T-helper 9 cell (primary cell): ENCODE data around the gene SYF2.
"Not testable (repeated sequence)": the region's sequence is repeated elsewhere in the genome, so short reads cannot be mapped to it uniquely, and the experiment has no call there.

Source experiments
- DNase-seq: peaks from one replicate; pipeline ENCODE4 v3.0.0-alpha.2; 2020

The SYF2 gene

DNA sequence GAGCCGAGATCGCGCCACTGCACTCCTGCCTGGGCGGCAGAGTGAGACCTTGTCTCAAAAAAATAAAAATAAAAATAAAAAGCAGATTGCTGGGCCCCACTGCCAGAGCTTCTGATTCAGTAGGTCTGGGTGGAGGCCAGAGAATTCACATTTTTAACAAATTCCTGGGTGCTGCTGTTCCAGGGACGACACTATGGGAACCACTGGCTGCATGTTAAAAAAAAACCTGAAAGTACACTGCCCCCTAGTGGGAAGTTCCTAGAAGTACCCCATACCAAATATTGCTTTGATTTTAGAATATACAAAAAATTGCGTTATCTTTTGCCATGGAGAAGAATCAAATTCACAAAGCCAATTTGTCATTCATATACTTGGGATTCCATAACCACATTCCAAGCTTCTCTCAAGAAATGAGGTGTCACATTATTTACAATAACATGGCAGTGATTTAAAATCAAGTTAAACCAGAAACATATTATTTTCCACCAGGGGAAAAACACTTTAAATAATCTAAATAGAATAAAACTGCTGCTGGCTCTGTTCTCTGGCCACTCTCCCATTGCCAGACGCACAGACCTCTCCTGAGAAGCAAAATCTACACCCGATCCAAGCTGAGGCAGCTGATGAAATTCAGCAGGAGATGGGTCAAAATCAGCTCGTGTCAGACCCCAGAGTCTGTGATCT lies 27.4 kb downstream of the SYF2 start:
- no peak for DNase-seq

DNA sequence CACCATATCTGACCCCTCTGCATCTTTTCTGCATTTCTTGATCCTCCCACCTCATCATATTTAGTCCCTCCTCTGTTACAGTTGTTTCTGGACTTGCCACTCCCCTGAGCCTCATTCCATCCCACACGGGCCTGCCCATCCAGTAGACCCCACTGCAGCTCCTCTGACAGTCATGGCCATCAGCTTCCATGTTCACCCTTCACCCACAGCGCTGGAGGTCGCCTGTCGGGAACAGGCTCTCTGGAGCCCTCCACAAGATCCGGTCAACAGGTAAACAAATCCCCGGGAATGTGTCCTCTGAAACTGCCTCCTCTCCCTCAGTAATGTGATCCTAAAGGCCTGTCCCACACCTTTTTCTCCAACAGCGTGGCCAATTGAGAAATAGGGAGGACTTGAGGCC lies 31.3 kb downstream of the SYF2 start:
- DNase-seq = no peak

DNA sequence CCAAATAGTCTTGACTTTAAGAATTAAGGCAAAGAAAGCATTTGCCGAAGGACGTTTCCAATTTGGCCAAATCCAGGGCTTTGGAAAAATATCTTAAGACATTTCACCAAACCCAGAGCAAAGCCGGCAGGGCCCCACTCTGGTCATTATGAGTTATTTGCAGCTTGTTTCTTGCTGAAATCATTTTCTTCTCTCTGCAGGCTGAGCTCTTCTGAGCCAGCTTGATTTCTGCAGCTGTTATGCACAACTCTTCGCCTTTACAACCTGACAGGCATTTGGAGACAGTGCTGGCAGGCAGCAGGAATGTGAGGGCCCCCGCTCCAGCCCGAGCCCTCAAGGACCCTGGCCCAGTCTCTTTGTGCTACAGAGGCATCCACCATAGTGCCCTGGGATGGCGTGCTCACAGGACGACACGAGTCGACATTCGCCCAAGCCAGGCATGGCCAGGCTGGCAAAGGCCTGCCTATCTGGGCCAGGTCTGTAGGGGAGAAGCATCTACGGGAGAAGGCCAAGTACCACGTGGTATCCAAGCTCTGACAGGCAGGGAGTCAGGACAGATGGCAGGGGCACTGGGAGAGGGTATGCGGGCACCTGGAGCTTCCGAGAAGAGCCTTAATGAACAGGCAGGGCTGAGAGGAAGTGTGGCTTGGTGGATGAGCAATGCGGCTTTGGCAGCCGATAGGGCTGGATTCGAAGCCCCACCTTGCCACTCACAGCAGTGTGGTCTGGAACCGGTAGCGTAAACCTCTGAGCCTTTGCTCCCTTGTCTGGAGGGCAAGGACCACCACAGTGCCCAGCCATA lies 32.3 kb downstream of the SYF2 start:
- no peak for DNase-seq

DNA sequence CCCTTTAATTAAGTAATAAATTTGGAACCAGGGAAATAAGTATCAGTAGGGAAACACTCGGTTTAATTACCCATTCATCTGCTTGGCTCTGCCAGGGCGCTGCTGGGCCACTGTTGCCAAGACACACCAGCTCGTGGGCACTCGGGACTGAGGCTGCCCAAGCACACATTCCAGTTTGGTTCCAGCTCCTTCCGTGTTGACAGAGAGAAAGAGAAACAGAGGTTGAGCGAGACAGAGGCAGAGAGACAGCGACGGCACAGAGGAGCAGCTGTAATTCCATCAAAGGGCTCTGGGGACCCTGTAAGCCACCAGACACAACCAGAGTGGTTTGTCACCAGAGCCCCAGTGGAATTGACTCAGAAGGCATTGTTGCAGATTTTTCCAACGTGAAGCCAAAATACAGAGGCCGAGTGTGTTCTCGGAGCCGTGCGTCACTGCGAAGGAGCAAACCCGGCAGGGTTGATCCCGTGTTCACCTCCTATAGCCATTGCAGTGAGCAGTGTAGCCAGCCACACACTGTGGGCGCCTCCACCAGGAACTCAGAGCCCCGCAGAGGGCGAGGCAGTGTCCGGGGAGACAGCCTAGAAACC lies 33.5 kb downstream of the SYF2 start:
- DNase-seq = no peak

DNA sequence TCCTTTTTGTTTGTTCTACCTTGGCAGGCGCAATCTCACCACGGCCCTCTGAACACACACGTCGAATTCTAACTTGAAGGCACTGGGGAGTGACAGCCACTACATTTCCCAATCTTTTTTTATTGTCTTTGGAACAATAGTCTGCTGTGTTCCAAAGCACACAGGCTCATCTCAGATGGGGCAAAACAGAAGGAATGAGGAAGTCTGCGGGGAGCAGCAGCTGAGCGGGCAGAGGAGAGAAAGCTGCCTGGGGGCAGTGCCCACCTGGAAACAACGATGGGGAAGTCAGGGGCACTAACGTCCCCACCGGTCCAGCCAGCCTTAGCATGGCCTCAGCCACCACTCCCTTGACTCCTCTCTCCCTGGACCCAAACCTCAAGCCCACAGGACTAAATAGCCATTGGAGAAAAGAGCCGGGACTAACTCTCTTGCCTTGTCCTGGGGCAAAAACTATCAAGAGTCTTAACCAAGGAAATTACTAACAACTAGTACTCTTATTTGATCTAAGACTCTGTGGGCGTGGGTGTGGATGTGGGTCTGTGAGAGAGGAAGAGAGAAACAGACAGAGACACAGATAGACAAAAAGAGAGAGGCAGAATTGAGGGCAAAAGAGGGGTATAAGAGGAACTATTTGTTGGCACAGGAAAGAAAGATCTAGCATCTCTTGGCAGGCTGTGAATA lies 34.2 kb downstream of the SYF2 start:
- DNase-seq = no peak

DNA sequence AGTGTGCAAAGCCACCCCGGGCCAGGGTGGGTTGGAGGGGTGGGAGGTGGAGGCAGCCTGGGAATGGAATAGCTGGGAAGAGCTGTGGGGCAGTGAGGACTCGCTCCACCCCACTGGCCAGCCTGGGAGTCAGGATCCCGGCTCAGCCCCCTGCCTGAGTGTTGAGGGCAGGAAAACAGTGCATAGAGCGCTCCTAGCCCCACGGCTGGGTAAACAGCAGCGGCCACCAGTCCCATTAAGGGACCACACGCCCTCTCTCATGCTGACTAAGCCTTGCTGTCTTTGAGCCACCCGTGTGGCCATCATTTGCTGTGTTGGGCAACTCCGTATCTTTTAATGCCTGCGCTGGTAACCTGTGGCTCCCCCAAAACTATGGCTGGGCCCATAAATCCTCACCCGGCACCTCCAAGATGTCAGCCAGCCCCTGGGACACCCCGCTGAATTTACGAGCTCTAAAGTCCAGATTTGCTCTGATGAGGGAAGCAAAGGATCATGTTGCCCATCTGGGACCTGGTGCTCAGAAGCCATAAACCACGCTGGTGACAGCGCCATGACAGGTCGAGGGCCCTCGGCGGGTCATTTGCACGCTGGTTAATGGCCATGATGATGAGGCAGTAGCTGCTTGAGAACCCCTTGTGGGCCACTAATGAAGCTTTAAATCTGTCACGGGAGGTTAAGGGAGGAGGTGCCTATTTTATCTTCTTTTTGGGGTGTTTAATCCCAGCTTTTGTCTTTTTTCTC lies 34.9 kb downstream of the SYF2 start:
- DNase-seq = no peak

DNA sequence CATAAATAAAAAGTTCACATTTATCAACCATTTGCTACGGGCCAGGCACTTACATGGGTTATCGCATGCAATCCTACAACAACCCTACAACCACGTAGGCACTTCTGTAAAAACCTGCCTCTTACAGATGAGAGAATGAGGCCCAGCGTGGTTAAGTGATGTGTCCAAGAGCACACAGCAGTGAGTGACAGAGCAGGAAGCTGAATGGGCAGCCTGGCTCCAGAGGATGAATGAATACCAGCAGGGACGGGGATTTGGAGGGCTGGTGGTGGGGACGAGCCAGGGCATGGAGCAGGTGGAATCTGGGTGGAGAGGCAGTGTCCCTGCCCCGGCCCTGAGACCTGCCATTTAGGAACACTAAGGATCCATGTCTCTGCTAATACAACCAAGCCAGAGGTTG lies 35.5 kb downstream of the SYF2 start:
- no peak for DNase-seq

DNA sequence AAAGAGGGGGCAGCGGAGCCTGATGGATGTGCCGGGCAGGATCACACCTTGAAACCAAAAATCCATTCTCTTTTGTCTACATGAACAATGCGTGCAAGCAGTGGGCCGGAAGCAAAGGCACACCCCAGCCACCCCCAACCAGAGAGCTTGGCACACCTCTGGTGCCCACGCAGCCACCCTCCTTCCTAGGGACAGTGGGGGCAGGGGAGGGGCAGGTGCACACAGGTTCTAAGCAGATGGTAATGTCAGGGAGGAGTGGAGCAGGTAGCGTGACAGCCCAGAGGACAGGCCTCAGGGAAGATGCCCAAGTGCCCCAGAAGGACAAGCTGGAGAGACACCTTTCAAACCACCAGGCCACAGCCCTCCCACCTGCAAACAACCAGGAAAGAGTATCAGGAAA lies 36.5 kb downstream of the SYF2 start:
- DNase-seq = no peak

DNA sequence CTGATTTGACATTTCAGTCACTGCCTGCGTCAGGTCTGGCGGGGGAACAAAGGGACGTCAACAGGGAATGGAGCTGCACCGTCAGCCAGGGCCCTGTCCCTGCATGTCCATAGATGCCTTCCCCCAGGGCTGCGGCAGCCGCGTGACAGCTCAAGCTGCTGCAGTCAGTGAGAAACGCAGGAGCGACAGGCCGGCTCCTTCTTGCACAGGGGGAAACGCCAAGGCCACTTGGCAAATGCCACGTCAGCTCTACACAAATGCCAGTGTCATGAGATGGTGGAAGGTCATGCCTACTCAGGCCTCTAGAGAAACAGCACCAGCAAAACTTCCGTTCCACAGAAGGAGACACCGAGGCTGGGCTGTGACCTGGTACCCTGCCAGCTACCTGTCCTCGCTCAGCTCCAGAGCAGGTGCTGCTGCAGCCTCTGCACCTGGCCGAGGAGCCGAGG lies 37.7 kb downstream of the SYF2 start:
- DNase-seq = no peak

DNA sequence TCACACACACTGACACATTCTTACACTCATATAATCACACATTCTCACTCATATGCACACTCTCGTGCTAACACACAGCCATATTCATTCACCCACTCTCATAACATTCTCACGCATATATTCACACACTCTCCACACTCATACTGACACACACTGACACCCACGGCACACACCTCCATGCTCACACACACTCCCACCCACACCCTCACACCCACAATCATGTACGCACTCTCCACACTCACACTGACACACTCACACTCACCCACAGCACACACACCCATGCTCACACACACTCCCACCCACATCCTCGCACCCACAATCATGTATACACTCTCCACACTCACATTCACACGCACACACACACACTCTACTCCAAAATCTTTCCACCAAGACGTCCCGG lies 38.2 kb downstream of the SYF2 start:
- no peak for DNase-seq

DNA sequence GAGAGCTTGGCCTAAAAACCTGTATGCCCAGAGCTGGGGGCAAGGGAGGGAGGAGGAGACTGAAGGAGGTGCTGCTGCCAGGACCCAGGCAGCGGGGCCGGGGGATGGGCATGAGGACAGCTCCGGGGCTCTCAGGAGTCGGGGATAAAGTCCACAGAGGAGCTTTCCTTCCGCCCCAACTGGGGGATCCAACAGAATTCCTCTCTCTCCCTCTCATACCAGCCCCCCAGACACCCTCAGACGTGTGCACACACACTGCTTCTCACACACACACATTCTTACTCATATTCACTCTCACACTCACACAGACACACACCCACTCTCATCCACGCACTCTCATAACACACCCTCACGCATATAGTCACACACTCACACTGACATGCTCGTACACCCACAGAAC lies 39.1 kb downstream of the SYF2 start:
- no peak for DNase-seq

DNA sequence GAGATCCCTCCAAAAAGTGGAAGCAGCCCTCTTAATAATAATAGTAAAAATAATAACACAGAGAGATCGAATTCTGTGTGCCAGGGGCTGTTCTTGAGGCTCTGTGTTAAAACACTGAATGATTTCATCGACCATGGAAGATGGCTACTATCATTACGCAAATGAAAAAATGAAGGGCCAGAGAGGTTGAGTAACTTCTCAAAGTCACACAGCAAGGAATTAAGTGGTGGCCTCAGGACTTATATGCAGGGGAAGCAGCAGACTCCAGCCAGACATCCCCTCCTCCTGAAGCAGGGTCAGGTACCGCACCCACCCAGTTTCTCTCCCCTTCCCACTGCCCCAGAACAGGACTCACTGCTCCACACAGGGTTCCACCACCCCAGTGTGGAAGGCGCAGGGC lies 40.1 kb downstream of the SYF2 start:
- DNase-seq = no peak

DNA sequence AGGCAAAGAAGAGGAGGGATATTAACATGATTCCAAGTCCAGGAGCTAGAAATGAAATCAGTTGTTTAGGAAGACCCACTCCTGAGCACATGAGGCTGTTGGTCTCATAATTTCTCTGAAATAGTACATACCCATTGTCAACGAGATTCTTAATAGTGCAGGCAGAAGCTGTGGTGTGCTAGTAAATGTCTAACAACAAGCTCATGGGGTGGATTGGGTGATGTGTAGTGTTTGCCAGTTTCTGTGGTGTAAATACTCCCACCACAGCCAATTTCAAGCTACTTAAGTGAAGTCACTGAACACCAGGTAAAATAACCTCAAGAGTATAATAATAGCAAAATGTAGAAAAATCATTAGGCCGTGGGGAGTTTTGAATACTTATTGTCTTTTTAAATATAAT lies 42.0 kb downstream of the SYF2 start:
- DNase-seq = no peak

DNA sequence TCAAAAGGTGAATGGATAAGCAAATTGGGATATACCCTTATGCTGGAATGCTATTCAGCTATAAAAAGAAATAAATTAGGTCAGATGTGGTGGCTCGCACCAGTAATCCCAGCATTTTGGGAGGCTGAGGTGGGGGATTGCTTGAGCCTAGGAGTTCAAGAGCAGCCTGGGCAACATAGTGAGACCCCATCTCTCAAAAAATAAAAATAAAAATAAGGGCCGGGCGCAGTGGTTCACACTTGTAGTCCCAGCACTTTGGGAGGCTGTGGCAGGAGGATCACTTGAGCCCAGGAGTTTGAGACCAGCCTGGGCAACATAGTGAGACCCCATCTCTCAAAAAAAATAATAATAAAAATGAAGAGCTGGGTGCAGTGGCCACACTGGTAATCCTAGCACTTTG lies 44.4 kb downstream of the SYF2 start:
- not testable (repeated sequence) for DNase-seq

DNA sequence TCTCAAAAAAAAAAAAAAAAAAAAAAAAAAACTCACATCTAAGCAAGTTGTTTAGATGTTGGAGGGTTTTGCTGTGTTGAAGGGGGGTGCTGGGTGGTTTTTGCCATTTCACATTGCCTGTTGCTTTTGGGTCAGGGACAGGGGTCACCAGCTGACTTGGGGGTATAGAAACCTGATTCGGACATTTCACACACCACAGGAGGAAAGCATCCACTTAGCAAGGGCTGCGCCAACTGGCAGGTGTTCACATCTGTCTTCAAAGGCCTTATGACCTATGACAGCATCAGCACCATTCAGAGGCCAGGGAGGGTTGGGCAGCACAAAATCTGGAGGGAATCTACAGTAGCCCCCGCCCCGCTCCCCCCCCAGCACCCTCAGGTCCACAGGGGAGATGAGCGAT lies 45.2 kb downstream of the SYF2 start:
- DNase-seq = no peak

DNA sequence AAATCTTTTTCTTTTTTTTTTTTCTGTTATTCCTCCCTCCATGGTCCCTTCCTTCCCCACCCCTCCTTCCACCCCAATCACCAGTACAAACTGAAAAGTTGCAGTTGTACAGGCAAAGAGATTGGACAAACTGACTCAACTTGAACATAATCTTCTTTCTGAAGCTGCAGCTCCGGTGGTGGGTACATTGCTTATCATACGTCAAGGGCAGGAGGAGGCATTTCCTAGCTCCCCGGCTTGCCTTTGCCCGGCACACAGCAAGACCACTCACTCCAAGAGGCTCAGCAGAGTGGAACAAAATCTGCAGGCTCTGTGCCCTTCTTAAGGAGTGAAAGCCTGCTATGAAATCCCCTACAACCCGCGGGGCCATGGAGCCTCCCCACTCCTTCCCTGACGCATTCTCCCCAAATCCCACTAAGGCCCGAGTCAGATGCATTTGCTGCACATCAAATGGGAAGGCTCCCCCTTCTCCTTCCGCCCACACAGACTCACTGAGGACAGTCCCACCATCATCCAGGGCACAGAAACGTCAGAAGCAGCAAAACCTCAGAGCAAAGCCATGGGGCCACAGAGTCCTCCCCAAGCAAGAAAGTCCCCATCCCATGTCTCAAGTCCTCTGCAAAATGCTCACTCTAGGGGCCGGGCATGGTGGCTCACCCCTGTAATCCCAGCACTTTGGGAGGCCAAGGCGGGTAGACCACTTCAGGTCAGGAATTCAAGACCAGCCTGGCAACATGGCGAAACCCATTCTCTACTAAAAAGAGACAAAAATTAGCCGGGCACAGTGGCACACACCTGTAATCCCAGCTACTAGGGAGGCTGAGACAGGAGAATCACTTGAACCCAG lies 45.9 kb downstream of the SYF2 start:
- no peak for DNase-seq

DNA sequence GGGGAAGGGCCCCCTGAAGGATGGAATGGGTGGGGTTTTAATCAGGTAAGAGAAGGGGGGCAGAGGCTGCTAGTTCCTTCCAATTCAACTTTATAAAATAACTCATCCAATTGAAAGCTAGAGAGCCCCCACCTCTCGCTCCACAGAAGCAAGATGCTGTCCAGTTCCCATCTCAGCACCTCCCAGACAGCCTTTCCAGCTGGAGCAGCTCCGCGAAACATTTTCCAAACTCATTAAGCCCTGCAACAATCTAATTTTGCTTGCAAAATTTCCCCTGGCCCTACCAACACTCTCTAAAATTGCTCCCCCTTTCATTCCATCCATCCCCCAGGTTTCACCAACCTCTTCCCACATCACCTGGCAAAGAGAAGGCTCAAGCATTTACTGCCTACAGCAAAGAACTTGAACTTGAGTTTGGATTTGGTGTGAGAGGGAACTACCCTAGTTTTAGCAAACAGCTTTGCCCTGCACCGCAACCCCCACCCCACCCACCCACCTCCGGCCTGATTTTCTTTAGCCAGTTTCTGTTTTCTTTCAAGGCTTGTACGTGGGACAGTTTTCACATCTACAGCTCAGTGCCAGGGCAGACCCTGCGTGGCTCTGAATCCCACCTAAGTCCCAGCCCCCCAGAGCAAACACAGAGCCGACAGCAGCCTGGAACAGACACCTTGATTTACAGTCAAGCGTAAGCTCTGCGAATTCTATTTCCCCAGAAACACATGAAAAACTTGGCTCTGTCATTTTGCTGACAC lies 46.7 kb downstream of the SYF2 start:
- no peak for DNase-seq

DNA sequence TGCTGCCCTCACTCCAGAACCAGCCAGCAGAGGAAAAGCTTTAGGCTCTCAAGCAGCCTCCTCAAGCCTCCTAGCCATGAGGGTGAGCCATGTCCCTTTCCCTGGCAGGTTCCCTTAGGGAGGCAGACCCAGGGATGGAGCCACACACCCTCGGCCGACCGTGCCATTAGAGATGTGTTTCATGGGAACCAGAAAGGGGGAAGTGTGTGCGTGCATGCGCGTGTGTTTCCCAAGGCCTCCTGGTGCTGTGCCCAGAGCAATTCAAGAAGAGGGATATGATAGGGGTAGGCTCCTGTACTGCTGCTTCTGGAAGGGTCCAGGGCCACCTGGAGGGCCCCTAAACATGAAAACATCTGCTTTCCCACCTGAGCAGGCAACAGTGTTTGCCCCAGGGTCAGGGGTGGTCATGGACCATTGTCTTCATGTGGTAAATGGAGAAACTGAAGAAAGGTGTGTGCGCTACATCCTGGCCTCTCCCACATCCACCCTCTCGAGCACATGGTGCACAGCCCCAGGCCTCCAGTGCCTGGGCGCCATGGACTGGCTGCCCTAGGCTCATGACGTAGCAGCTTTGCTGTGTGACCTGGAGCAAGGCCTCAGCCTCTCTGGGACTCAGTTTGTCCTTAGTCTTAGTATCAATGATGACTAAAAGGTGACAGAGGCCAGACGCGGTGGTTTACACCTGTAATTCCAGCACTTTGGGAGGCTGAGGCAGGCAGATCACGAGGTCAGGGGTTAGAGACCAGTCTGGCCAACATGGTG lies 48.1 kb downstream of the SYF2 start:
- no peak for DNase-seq

DNA sequence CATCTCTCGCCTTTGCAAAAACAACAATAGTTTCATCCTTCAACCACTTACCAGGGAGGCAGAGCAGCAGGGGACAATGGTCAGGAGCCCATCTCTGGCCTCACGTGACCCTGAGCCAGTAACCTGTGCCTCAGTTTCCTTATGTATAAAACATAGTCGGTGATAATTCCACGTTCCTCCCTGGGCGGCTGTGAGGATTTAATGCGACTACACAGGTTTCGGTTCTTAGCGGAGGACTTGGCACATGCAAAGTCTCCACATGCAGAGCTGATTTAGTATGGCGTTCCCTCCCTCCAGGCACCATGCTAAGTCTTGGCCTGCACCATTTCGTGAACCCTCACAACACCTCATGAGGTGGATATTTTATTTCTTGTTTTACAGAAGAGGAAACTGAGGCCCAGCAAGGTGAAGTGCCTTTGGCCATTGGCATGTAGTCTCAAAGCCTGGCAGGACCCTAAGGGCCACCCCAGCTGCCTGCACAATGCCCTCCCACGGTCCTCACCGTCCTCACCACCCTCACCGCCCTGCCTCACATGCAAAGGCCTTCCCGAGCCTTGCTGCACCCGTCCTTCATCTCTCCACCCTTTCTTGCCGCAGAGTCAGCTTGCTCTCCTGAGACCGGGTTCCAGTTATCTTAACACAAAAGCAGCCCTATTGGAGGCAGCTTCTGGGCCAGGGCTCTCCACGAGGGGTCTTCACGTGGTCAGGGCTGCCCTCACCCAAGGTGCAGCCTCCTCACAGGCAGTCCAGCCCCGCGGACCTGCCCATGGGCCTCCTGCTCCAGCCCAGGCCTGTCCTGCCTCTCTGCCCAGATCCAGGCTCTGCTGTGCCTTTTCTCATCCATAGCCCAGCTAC lies 48.9 kb downstream of the SYF2 start:
- no peak for DNase-seq
